MCF 10A (cell line): ENCODE measurements around the gene KMT2C. TPM values are rescaled to one million over a fixed set of nuclear protein-coding genes. Genes with fewer than 3 reads are reported as not detected.

Experiments
- BruUV-seq: library from RNA; stranded (reverse); fragments of 400-500 nt; replicated peaks from 2 replicates; lab custom pipeline; 2021; lab: Mats Ljungman, UMichigan
- CTCF ChIA-PET: fragments of 300-600 bp; sonication (Branson Sonifier 250); formaldehyde crosslinking; extraction: SDS; loops from one replicate; lab custom pipeline; 2021; ENCODE audit warnings: antibody characterized with exemption, inconsistent platforms; lab: Yijun Ruan, JAX
- POLR2A ChIA-PET: fragments of 300-600, 350-650 bp; sonication (Branson Sonifier 250); formaldehyde crosslinking; extraction: SDS; loops from one replicate; lab custom pipeline; 2020; ENCODE audit warnings: antibody characterized with exemption, inconsistent platforms; lab: Yijun Ruan, JAX
- DNase-seq: peaks from one replicate; pipeline ENCODE4 v3.0.0-alpha.2; 2018; ENCODE audit not compliant: unreplicated experiment
- H3K27ac Mint-ChIP-seq: one replicate; pipeline ENCODE4 v1.8.0; 2022; ENCODE audit warnings: mild to moderate bottlenecking, low read depth, mixed read lengths; ENCODE audit not compliant: unreplicated experiment
- H3K27me3 Mint-ChIP-seq: one replicate; pipeline ENCODE4 v1.8.0; 2022; ENCODE audit warnings: mixed read lengths; ENCODE audit not compliant: insufficient read depth, unreplicated experiment
- H3K36me3 Mint-ChIP-seq: one replicate; pipeline ENCODE4 v1.8.0; 2022; ENCODE audit warnings: mild to moderate bottlenecking, moderate library complexity, mixed read lengths; ENCODE audit not compliant: insufficient read depth, unreplicated experiment
- H3K4me1 Mint-ChIP-seq: one replicate; pipeline ENCODE4 v1.8.0; 2022; ENCODE audit warnings: mixed read lengths; ENCODE audit not compliant: insufficient read depth, unreplicated experiment
- H3K4me3 Mint-ChIP-seq: one replicate; pipeline ENCODE4 v1.8.0; 2022; ENCODE audit warnings: mild to moderate bottlenecking, moderate library complexity, mixed read lengths; ENCODE audit not compliant: unreplicated experiment
- H3K9me3 Mint-ChIP-seq: one replicate; pipeline ENCODE4 v1.8.0; 2022; ENCODE audit warnings: mixed read lengths; ENCODE audit not compliant: unreplicated experiment
- CTCF ChIP-seq: fragments of 200-600 bp; IDR thresholded peaks from one replicate; pipeline ENCODE4 v1.8.0; 2022; ENCODE audit warnings: antibody characterized with exemption, mild to moderate bottlenecking; ENCODE audit not compliant: unreplicated experiment
- intact Hi-C: fragments of 100-400 bp; cut with micrococcal nuclease; formaldehyde crosslinking; loops from 2 replicates; pipeline ENCODE4 v1.14.1; 2022
- total RNA-seq: library from RNA; stranded (reverse); gene quantifications from 2 replicates; pipeline ENCODE4 v1.2.3, GENCODE V29; 2022

KMT2C gene
- total RNA-seq, 1 experiment from 2014 or later: 54.6 TPM

GRCh38 chr7:152136686-152137085 lies 299.1 kb downstream of the KMT2C start:
- POLR2A ChIA-PET: no interaction called here
- BruUV-seq: no TSS peak
- H3K27me3 Mint-ChIP-seq: no peaks in the 10 kb centered on the region

GRCh38 chr7:152133804-152134203 lies 302.0 kb downstream of the KMT2C start:
- intact Hi-C loops: no loop called here
- no peak for DNase-seq
- no peak overlapping the region for H3K4me3 Mint-ChIP-seq
- ChIA-PET CTCF (interaction anchor here (1.3 to 1.6 kb wide), 2 partner anchors 11 to 13 kb away, joined by 3 to 7 read pairs; no protein-coding TSS in a partner anchor), POLR2A (no interaction called here)
- TF ChIP-seq CTCF: no peak
- H3K9me3 Mint-ChIP-seq: no peaks in the 10 kb centered on the region
- H3K27ac Mint-ChIP-seq: no peak overlapping the region
- no peaks in the 10 kb centered on the region for H3K27me3 Mint-ChIP-seq
- no peaks in the 10 kb centered on the region for H3K4me1 Mint-ChIP-seq
- BruUV-seq: no TSS peak
- peaks cover 78% of the 10 kb centered on the region for H3K36me3 Mint-ChIP-seq

More at GRCh38 chr7:152136686-152137085, 299.1 kb downstream of the KMT2C start:
- peaks cover 81% of the 10 kb centered on the region for H3K36me3 Mint-ChIP-seq
- intact Hi-C loops: no loop called here
- H3K4me1 Mint-ChIP-seq: no peaks in the 10 kb centered on the region
- DNase-seq: no peak
- no peak overlapping the region for H3K27ac Mint-ChIP-seq
- CTCF ChIA-PET: interaction anchor here (0.9 to 1.5 kb wide), 3 partner anchors 9 to 19 kb away, joined by 3 to 5 read pairs (median 5); no protein-coding TSS in a partner anchor
- H3K4me3 Mint-ChIP-seq: no peak overlapping the region
- H3K9me3 Mint-ChIP-seq: no peaks in the 10 kb centered on the region
- no peak for TF ChIP-seq CTCF

- BruUV-seq: no TSS peak
- POLR2A ChIA-PET: no interaction called here
- Mint-ChIP-seq H3K27ac (no peak overlapping the region), H3K4me3 (no peak overlapping the region), H3K36me3 (peaks cover 78% of the 10 kb centered on the region), H3K4me1 (no peaks in the 10 kb centered on the region), H3K27me3 (no peaks in the 10 kb centered on the region), H3K9me3 (no peaks in the 10 kb centered on the region)
- no peak for TF ChIP-seq CTCF
- CTCF ChIA-PET: interaction anchor here (0.6 to 1.6 kb wide), 2 partner anchors 14 to 83 kb away, joined by 3 to 7 read pairs; no protein-coding TSS in a partner anchor
- no peak for DNase-seq
- intact Hi-C loops: no loop called here
Observed at GRCh38 chr7:152132812-152133211, 303.0 kb downstream of the KMT2C start.

GRCh38 chr7:152131981-152132494 lies 303.8 kb downstream of the KMT2C start:
- no peak overlapping the region for H3K4me3 Mint-ChIP-seq
- POLR2A ChIA-PET: no interaction called here
- H3K4me1 Mint-ChIP-seq: no peaks in the 10 kb centered on the region
- H3K27ac Mint-ChIP-seq: no peak overlapping the region
- H3K9me3 Mint-ChIP-seq: no peaks in the 10 kb centered on the region
- H3K27me3 Mint-ChIP-seq: no peaks in the 10 kb centered on the region
- DNase-seq: no peak
- TF ChIP-seq CTCF: no peak
- CTCF ChIA-PET: interaction anchor here (0.6 kb wide), 1 partner anchor 82 kb away, joined by 3 read pairs; no protein-coding TSS in a partner anchor
- H3K36me3 Mint-ChIP-seq: peaks cover 75% of the 10 kb centered on the region
- intact Hi-C loops: no loop called here
- no TSS peak for BruUV-seq
